Measurements from ENCODE around the gene LPO. TPM values are rescaled to one million over a fixed set of nuclear protein-coding genes. Genes with fewer than 3 reads are reported as not detected.

LPO gene
- total RNA-seq, 1 experiment from 2014 or later: not detected

DNA sequence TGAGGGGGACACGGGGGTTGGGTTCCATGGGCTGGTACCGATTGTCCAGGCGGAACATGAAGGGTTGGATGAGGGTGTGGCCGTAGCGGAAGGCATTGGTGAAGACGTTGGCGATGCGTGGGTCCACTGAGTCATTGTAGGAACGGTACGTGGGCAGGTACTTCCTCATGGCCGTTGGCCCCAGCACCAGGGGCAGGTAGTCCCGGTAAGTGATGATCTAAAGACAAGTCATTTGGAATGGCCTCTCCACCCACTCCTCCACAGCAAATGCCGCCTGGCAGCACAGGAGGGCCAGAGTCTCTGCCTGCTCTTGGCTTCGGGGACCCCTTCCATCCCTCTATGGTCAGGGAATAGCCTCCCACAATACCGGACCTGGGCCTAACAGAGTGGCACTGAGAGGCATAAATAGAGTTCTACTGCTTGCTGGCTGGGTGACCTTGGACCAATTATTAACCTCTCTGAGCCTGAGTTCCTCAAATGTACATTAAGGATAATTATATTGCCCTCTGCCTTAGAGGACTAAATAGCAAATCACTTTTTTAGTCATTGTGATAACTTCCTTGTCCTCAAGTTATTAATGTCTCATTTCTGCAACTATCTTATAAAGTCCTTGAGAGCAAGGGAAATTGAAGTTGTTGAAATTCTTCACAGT is 35.2 kb downstream of the LPO start:
- no peaks in the 10 kb centered on the region for H3K4me1 ChIP-seq (ENCODE audit: control insufficient read depth, insufficient read depth, low read length)
- BruUV-seq (replicated peaks): no TSS peak
- H3K4me3 ChIP-seq (ENCODE audit: low read depth in 2 of 2, low read length in 2 of 2): no peak overlapping the region
- H3K9me3 ChIP-seq (ENCODE audit: control insufficient read depth, insufficient read depth, low read depth, low read length): no peaks in the 10 kb centered on the region
- ChIA-PET POLR2A (no interaction called here), CTCF (no interaction called here)
- no peaks in the 10 kb centered on the region for H3K36me3 ChIP-seq (ENCODE audit: control insufficient read depth, insufficient read depth, low read length)
- TF ChIP-seq, protein P1, sequence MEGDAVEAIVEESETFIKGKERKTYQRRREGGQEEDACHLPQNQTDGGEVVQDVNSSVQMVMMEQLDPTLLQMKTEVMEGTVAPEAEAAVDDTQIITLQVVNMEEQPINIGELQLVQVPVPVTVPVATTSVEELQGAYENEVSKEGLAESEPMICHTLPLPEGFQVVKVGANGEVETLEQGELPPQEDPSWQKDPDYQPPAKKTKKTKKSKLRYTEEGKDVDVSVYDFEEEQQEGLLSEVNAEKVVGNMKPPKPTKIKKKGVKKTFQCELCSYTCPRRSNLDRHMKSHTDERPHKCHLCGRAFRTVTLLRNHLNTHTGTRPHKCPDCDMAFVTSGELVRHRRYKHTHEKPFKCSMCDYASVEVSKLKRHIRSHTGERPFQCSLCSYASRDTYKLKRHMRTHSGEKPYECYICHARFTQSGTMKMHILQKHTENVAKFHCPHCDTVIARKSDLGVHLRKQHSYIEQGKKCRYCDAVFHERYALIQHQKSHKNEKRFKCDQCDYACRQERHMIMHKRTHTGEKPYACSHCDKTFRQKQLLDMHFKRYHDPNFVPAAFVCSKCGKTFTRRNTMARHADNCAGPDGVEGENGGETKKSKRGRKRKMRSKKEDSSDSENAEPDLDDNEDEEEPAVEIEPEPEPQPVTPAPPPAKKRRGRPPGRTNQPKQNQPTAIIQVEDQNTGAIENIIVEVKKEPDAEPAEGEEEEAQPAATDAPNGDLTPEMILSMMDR (IDR thresholded peaks at IDR 0.05): no peak
- TF ChIP-seq, protein P2, sequence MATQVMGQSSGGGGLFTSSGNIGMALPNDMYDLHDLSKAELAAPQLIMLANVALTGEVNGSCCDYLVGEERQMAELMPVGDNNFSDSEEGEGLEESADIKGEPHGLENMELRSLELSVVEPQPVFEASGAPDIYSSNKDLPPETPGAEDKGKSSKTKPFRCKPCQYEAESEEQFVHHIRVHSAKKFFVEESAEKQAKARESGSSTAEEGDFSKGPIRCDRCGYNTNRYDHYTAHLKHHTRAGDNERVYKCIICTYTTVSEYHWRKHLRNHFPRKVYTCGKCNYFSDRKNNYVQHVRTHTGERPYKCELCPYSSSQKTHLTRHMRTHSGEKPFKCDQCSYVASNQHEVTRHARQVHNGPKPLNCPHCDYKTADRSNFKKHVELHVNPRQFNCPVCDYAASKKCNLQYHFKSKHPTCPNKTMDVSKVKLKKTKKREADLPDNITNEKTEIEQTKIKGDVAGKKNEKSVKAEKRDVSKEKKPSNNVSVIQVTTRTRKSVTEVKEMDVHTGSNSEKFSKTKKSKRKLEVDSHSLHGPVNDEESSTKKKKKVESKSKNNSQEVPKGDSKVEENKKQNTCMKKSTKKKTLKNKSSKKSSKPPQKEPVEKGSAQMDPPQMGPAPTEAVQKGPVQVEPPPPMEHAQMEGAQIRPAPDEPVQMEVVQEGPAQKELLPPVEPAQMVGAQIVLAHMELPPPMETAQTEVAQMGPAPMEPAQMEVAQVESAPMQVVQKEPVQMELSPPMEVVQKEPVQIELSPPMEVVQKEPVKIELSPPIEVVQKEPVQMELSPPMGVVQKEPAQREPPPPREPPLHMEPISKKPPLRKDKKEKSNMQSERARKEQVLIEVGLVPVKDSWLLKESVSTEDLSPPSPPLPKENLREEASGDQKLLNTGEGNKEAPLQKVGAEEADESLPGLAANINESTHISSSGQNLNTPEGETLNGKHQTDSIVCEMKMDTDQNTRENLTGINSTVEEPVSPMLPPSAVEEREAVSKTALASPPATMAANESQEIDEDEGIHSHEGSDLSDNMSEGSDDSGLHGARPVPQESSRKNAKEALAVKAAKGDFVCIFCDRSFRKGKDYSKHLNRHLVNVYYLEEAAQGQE (IDR thresholded peaks at IDR 0.05; ENCODE audit: insufficient read depth in 1 of 2, low read depth in 2 of 2, low read length in 1 of 2): no peak
- TF ChIP-seq TCF7L2 (IDR thresholded peaks at IDR 0.05; ENCODE audit: low read depth, low read length) (no peak), POLR2AphosphoS5 (IDR thresholded peaks at IDR 0.05; ENCODE audit: low read depth, low read length) (no peak)
- intact Hi-C loops (cut with micrococcal nuclease; ENCODE audit: unreplicated experiment) (no loop called here), in situ Hi-C loops (cut with HindIII; ENCODE audit: low pct_unique_long_range_greater_than_20kb, low sequenced_read_pairs) (no loop called here)
- H3K27me3 ChIP-seq (ENCODE audit: control insufficient read depth, insufficient read depth, low read length): no peaks in the 10 kb centered on the region
- ATAC-seq (no peak), DNase-seq (ENCODE audit: low read depth, low spot score) (no peak)
- H3K27ac ChIP-seq (ENCODE audit: low read length): no peak overlapping the region

DNA sequence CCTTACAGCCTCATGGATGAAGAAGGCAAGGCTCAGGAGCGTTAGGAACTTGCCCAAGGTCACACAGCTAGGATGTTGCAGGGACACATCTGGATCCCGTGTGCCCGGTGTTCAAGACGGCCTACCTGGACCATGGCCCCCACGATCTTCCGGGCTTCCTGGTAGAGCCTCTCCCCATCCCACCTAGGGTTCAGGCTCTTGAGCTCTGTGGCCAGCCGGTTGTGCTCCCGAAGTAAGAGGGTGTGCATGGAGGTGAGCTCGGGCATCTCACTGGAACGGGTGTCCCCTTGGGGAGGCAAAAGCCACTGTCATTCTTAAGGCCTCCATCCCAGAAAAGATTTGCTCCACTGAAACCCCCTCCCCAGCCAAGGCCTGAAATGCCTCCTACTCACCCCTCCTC is 37.0 kb downstream of the LPO start:
- ATAC-seq (no peak), DNase-seq (ENCODE audit: low read depth, low spot score) (no peak)
- Histone ChIP-seq H3K27ac (ENCODE audit: low read length) (no peak overlapping the region), H3K4me1 (ENCODE audit: control insufficient read depth, insufficient read depth, low read length) (no peaks in the 10 kb centered on the region), H3K9me3 (ENCODE audit: control insufficient read depth, insufficient read depth, low read depth, low read length) (no peaks in the 10 kb centered on the region), H3K4me3 (ENCODE audit: low read depth in 2 of 2, low read length in 2 of 2) (no peak overlapping the region), H3K36me3 (ENCODE audit: control insufficient read depth, insufficient read depth, low read length) (no peaks in the 10 kb centered on the region), H3K27me3 (ENCODE audit: control insufficient read depth, insufficient read depth, low read length) (no peaks in the 10 kb centered on the region)
- ChIA-PET POLR2A (no interaction called here), CTCF (interaction anchor here (0.6 kb wide), 1 partner anchor 415 kb away, joined by 8 read pairs; no protein-coding TSS in a partner anchor)
- intact Hi-C loops (cut with micrococcal nuclease; ENCODE audit: unreplicated experiment) (no loop called here), in situ Hi-C loops (cut with HindIII; ENCODE audit: low pct_unique_long_range_greater_than_20kb, low sequenced_read_pairs) (no loop called here)
- TF ChIP-seq, protein P2 (IDR thresholded peaks at IDR 0.05; ENCODE audit: insufficient read depth in 1 of 2, low read depth in 2 of 2, low read length in 1 of 2): no peak
- TF ChIP-seq TCF7L2 (IDR thresholded peaks at IDR 0.05; ENCODE audit: low read depth, low read length) (no peak), POLR2AphosphoS5 (IDR thresholded peaks at IDR 0.05; ENCODE audit: low read depth, low read length) (no peak)
- BruUV-seq (replicated peaks): no TSS peak

Measured in Panc1 (cell line).